ENCODE results near the gene SRI. TPM values are rescaled to one million over a fixed set of nuclear protein-coding genes. Genes with fewer than 3 reads are reported as not detected.
A peak's percentile ranks its signal among the peaks of the same experiment; 100 is the strongest.

The SRI gene
- polyA plus RNA-seq, 1 donor (not counting 4 experiments of a cell fraction or from before 2014, with no cell fraction given) = 206 TPM

GRCh38 chr7:88223265-88223664 lies 3.4 kb upstream of the SRI start:
- H3K4me1 ChIP-seq (ENCODE audit: control insufficient read depth, extremely low read depth, insufficient read depth, low read length) = peaks cover 28% of the 10 kb centered on the region

GRCh38 chr7:88218836-88219605 lies 817 bp downstream of the SRI start:
- Histone ChIP-seq H3K27ac (ENCODE audit: control insufficient read depth, insufficient read depth, low read length) (peak overlapping the region; percentile 92), H4K20me1 (ENCODE audit: control insufficient read depth, extremely low read depth, insufficient read depth, low read length) (peaks cover 3% of the 10 kb centered on the region), H3K79me2 (ENCODE audit: control insufficient read depth, insufficient read depth, low read length) (peaks cover 42% of the 10 kb centered on the region), H3K9ac (ENCODE audit: control insufficient read depth, extremely low read depth, insufficient read depth, low read length) (peak overlapping the region; percentile 87), H3K27me3 (ENCODE audit: control insufficient read depth, extremely low read depth, insufficient read depth, low read length) (no peaks in the 10 kb centered on the region), H3K4me2 (ENCODE audit: control insufficient read depth, extremely low read depth, insufficient read depth, low read depth, low read length) (peak overlapping the region; percentile 93), H3K9me1 (ENCODE audit: control insufficient read depth, extremely low read depth, insufficient read depth, low read length) (peaks cover 3% of the 10 kb centered on the region), H3K9me3 (ENCODE audit: control insufficient read depth, low read depth, low read length) (no peaks in the 10 kb centered on the region), H3K4me1 (ENCODE audit: control insufficient read depth, extremely low read depth, insufficient read depth, low read length) (peaks cover 15% of the 10 kb centered on the region), H3K36me3 (ENCODE audit: control insufficient read depth in 2 of 2, extremely low read depth in 1 of 2, insufficient read depth in 2 of 2, low read length in 2 of 2) (peaks cover 11 to 16% of the 10 kb centered on the region in 2 experiments), H3K4me3 (ENCODE audit: control insufficient read depth in 2 of 3, extremely low read depth in 1 of 3, insufficient read depth in 2 of 3, low read depth in 1 of 3, low read length in 3 of 3) (peak overlapping the region; percentile 85 to 96 (median 96)), H2AFZ (ENCODE audit: control insufficient read depth, low read length) (peak overlapping the region; percentile 82)
- FAIRE-seq (no peak), DNase-seq (ENCODE audit: low read depth, low spot score) (no peak)
- dilution Hi-C loops (cut with MboI; ENCODE audit: extremely low pct_ligation_motif_present, low sequenced_read_pairs) = no loop called here
- TF ChIP-seq CTCF (optimal IDR thresholded peaks at IDR 0.05 in 1 of 3, IDR thresholded peaks at IDR 0.05 in 1 of 3, conservative IDR thresholded peaks at IDR 0.05 in 1 of 3; ENCODE audit: extremely low read depth in 1 of 3, insufficient read depth in 2 of 3, low read length in 3 of 3) (no peak), EZH2 (IDR thresholded peaks at IDR 0.05; ENCODE audit: low read length) (no peak)

More at GRCh38 chr7:88223265-88223664, 3.4 kb upstream of the SRI start:
- Histone ChIP-seq H2AFZ (ENCODE audit: control insufficient read depth, low read length) (no peak overlapping the region), H3K36me3 (ENCODE audit: control insufficient read depth in 2 of 2, extremely low read depth in 1 of 2, insufficient read depth in 2 of 2, low read length in 2 of 2) (no peaks in the 10 kb centered on the region), H3K27me3 (ENCODE audit: control insufficient read depth, extremely low read depth, insufficient read depth, low read length) (no peaks in the 10 kb centered on the region), H3K4me3 (ENCODE audit: control insufficient read depth in 2 of 3, extremely low read depth in 1 of 3, insufficient read depth in 2 of 3, low read depth in 1 of 3, low read length in 3 of 3) (no peak overlapping the region), H3K4me2 (ENCODE audit: control insufficient read depth, extremely low read depth, insufficient read depth, low read depth, low read length) (no peak overlapping the region), H3K79me2 (ENCODE audit: control insufficient read depth, insufficient read depth, low read length) (peaks cover 14% of the 10 kb centered on the region), H3K9me3 (ENCODE audit: control insufficient read depth, low read depth, low read length) (no peaks in the 10 kb centered on the region), H4K20me1 (ENCODE audit: control insufficient read depth, extremely low read depth, insufficient read depth, low read length) (no peaks in the 10 kb centered on the region), H3K27ac (ENCODE audit: control insufficient read depth, insufficient read depth, low read length) (no peak overlapping the region), H3K9ac (ENCODE audit: control insufficient read depth, extremely low read depth, insufficient read depth, low read length) (no peak overlapping the region), H3K9me1 (ENCODE audit: control insufficient read depth, extremely low read depth, insufficient read depth, low read length) (no peaks in the 10 kb centered on the region)
- TF ChIP-seq CTCF (optimal IDR thresholded peaks at IDR 0.05 in 1 of 3, IDR thresholded peaks at IDR 0.05 in 1 of 3, conservative IDR thresholded peaks at IDR 0.05 in 1 of 3; ENCODE audit: extremely low read depth in 1 of 3, insufficient read depth in 2 of 3, low read length in 3 of 3) (no peak), EZH2 (IDR thresholded peaks at IDR 0.05; ENCODE audit: low read length) (no peak)
- DNase-seq (ENCODE audit: low read depth, low spot score) (no peak), FAIRE-seq (no peak)
- dilution Hi-C loops (cut with MboI; ENCODE audit: extremely low pct_ligation_motif_present, low sequenced_read_pairs) = no loop called here
